NOMO-1 (cell line): Measurements from ENCODE around the gene SERPINB6.
"Not testable (repeated sequence)": the region's sequence is repeated elsewhere in the genome, so short reads cannot be mapped to it uniquely, and the experiment has no call there.

Experiments used
- DNase-seq, 2 experiments: peaks; one replicate each; lab custom pipeline; 2025; ENCODE audit not compliant: unreplicated experiment in 2 of 2; lab: John Stamatoyannopoulos, UW

The SERPINB6 gene

DNA sequence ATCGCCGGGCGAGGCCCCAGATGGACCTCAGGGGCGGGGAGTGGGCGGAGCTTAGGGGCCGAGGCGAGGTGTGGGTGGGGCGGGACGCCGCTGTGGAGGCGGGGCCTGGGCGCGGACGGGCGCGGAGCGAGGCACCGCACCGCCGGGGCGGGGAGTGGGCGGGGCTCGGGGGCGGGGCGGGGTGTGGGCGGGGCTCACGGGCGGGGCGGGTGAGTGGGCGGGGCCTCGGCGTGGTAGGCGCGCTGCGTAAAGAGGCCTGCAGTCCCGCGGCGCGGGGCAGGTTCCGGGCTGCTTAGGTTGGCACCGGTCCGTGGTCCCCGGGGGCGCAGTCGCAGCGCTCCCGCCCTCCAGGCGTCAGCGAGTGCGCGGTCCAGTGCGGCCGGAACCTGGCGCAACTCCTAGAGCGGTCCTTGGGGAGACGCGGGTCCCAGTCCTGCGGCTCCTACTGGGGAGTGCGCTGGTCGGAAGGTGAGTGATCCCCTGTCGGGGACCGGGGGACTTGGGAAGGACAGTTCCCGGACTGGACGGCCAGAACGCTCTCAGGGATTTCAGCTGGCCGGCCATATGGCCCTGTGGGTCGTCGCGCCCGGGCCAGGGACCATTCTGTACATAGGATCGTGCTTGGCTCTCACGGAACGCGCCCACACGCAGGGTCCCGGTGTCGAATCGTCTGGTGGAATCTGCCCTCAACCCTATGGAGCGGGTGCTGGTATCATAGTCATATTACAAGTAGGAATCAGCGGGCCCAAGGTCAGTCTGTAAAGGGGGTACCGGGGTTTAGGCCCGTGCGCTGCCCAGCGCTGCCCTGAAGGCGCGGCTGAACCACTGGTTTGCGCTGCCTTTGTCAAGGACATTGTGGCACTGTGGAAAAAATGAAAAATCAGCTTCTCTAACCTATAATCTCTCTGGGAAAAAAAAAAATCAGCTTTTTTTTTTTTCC is 28.5 kb upstream of the SERPINB6 start, which contains the start of gene NQO2:
NQO2 (plus strand) TSS at position 277 of the 940 bp plus-strand sequence. CDS start 6,659 bp downstream, outside the sequence.
- DNase-seq: peak; percentile 66 to 71

DNA sequence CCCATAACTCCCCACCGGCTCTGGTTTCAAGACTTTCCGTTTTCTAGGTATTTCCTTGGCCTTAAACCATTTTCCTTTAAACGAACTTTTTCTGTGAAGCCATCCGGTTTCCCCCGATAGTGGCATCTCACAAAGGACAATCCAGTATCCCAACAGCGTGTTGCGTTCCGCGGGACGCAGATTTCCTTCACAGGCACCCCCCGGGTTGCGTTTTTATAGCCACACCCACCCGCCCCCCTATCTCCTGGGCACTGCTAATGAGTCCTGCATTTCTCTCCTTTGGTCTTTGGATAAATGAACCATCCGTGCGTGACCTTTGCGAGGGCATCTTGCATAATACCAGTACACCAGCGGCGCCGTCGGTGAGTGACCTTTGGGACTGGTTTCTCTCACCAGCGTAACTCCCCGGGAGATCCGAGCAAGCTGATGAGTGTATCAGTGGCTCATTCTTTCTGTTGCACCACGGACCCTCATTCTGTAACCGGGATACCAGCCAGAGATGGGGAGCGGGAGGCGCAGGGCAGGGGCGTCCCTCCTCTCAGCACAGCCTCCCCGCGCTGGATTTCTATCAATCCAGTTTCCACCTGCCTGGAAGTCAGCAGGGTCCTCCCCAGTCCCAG is 27.7 kb upstream of the SERPINB6 start:
- peak in 1 of 2 experiments; percentile 66 for DNase-seq

DNA sequence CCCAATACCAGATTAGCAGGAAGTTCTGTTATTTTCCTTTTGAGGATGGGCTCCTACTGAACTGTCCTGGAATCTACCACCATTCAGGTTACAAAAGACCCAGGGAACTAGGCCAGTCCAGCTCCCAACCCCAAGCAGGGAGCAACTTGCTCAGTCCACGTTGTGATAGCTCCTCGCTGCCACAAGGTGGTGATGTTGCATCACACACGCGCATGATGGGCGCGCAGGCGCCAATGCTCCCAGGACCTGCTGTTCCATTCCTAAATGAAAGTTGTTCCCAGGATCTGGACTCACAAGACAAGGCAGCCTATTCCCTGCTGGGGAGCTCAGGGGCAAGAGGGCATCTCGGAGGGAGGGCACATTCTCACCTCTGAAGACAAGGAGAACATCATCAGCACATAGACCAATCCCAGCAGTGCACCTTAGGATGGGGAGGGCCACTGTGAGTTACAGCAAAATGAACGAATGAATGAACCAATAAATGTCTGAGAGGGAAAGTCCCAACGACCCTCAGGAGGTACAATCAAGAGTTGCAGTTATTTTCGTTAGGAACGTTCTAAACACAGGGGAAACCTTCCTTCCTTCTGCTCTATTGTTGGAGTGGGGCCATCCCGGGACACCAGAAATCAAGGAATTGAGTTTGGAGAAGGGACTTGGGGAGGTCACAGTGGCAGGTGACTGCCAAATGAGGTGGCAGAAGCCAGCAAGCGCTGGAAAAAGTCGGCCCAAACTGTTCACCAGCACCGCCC is 27.1 kb upstream of the SERPINB6 start:
- not testable (repeated sequence) for DNase-seq

DNA sequence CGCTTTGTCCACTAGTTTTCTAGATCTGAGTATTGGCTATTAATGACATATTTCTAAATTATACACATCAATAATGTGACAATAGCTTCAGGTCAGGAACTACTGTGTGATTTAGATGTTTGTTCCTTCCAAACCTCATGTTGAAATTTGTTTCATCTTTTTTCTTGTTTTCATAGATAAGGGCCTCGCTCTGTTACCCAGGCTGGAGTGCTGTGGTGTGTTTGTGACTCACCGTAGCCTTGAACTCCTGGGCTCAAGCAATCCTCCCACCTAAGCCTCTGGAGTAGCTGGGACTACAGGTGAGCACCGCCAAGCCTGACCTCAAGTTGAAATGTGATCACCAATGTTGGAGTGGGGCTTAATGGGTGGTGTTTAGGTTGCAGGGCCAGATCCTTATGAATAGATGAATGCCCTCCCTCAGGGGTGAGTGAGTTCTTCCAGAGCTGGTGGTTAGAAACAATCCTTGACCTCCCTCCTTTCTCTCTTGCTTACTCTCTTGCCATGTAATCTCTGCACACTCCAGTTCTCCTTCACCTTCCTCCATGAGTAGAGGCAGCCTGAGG is 22.5 kb upstream of the SERPINB6 start:
- DNase-seq: no peak

DNA sequence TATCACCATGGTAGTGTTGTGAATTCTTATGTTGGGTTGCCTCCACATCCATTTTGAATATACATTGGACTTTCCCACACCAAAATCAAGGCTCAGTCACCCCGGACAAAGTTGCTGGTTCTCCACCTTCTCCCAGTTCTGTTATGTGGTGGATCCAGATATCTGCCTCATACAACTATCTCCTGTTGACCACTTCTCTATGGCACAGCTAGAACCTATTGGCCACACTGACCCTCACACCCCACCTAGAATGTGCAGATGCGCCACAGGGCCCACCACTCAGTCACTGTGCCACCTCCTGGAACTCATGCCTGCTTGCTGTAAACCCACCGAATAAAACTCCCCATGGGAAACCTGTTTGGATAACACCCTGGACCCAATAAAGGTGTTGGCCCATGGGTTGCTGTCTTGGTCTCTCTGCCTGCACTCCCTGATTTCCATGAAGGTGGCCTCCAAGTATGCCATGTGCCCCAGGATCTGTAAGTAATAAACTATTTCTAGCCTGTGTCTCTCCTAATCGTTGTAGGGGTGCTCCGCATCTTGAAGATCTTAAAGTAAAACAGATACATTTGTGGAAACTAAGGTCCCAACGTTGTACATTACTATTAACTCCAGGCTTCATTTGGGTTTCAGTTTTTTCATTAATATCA is 21.1 kb upstream of the SERPINB6 start:
- no peak for DNase-seq

DNA sequence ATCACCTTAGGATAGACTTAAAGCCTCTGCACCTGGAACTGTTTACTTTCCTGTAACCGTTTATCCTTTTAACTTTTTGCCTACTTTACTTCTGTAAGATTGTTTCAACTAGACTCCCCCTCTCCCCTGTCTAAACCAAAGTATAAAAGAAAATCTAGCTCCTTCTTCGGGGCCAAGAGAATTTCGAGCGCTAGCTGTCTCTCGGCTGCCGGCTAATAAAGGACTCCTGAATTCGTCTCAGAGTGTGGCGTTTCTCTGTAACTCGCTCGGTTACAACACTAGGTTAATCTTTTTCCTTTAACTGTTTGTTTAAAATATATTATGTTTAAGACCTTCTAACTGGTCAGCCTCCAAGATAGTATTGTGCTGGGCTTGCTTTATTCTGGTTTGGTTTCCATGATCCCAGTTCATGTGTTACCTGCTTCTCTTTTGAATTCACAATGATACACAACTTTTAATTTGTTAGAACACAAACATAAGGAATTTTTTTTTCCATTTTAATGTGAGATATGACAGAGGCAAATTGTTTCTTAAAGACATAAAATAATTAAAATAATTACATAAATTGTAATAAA is 19.7 kb upstream of the SERPINB6 start:
- DNase-seq: no peak

DNA sequence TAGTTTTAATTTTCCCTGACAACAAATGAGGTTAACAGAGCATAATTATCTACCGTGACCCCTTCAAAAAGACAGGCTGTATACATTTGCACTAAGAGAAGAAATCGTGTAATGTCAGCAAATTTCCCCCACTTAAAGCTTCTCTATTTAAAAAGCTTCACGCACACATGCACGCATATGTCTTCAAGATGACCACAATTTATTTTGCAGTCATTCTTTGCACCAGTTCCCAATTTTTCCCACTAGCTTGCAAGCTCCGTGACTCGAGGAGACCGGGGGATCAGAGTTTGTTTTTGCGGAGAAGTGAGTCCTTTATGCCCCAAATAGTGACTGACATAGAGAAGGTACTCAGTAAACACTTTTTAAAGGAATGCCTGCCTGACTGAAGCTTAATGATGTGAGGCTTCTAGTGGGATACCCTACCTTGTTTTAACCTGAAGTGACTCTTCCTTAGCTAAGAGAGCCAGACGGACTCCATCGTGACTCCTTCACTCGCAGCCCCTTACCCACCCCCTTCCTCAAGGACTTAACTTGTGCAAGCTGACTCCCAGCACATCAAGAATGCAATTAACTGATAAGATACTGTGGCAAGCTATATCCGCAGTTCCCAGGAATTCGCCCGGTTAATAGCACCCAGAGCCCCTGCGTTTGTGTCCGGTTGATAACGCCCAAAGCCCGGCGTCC is 19.0 kb upstream of the SERPINB6 start:
- no peak for DNase-seq

DNA sequence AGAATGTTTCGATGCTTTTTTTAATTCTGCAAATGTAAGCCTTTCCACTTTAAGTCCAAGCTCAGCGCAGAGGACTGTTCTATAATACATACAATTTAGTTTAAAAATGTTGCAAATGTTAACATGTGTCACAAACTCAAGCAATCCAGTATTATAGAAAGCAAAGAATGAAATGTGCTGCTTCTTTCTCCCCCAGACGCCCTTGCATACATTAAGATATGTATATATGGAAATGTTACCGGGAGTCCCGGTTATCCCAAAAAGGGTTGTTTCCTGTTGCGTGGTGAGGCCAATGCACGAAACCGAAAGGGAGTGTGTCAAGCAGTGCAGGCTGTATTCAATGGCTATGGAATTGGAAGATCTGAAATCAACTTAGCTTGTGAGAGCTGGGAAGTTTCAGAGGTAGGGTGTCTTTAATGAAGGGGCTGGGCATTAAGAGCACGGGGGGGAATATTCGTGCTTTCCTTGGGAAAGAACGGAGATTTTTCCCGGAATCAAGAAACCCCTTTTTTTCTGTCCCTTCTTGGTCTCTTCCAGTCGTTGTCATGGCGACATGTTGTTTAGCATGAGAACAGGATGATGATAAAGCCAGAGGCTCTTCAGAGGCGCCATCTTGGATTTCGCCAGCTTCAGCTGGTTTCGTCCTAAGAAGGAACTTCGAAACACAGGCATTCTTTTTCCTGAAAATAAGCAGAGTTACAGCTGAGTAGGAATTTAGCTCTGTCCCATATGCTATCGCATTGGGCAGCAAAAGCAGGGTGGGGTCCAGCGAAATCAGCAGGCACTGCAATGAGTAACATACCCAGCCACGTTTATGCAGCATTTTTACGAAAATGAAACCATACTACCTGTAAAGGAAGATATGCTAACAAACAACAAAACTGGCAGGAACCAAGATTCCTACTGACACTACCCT is 18.2 kb upstream of the SERPINB6 start:
- DNase-seq: peak; percentile 85 to 94

DNA sequence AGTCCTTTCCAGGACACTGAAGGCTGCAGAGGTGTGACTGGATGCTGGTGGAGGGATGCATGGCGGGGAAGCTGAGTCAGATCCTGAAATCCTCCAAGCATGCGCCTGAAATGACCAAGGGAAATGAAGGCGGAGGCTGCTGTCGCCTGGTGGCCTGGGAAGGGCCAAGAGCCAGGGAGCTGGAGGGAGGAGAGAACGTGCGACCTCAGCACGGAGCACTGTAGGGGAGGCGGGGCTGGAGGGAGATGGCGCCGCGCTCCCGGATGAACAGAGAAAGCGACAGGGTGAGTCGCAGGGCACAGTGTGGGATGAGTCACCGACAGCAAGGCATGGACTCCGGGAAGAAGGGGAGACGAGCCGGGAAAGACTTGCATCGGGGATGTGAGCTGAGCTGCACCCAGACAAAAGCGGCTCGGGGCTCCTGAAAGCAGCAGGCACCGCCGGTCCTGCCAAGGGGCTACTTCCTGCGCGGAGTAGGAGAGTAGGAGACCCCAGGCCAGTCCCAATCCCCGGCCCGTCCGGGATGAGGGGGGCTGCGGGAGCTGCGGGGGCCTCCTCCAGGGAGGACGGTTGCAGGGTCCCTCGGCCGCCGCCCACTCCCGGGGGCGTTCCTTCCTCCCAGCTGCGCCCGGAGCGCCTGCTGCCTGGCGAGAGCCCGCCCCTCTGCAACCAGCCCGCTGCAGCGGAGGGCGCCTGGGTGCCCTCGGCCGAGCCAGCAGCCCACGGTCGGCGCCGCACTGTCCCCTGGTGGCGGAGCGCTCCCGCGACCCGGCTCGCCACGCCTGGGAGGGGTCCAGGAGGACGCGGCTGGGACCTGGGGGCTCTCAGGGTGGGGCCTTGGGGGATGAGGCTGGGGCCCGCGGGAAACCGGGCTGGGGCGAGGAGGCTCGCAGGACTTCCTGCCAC is 17.3 kb upstream of the SERPINB6 start:
- peak; percentile 73 to 82 for DNase-seq

DNA sequence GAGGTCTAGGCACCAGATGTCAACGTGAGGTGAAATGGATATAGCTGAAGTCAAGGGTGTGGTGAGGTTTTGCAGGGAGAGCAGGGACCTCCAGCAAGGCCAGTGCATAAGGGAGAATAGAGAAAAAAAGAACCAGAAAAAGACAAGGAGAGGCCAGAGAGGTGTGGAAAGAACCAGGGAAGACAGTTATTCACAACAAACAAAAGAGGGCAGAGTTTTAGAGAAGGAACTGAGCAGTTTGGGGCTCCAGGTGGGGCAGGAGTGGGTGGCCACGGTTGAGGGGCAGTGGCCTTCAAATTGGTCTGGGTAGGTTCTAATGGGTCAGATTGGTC is 16.7 kb upstream of the SERPINB6 start:
- DNase-seq: no peak

DNA sequence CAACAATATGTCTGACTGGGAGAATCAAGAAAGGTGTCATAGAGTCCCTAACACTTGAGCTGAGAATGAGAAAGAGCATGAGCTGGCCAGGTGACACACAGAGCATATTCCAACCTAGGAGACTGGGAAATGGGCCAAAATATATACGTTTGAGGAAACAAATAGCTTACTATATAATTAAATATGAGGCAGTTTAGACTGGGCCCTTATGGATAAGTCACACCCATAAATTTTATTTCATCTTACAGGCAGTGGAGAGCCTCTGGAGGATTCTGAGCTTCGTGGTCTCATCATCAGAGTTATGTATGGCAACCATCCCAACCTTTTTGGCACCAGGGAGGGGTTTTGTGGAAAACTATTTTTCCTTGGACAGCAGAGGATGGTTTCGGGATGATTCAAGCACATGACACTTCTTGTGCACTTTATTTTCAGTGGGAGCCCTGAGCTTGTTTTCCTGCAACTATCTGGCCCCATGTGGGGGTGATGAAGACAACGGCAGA is 15.4 kb upstream of the SERPINB6 start:
- DNase-seq: no peak

DNA sequence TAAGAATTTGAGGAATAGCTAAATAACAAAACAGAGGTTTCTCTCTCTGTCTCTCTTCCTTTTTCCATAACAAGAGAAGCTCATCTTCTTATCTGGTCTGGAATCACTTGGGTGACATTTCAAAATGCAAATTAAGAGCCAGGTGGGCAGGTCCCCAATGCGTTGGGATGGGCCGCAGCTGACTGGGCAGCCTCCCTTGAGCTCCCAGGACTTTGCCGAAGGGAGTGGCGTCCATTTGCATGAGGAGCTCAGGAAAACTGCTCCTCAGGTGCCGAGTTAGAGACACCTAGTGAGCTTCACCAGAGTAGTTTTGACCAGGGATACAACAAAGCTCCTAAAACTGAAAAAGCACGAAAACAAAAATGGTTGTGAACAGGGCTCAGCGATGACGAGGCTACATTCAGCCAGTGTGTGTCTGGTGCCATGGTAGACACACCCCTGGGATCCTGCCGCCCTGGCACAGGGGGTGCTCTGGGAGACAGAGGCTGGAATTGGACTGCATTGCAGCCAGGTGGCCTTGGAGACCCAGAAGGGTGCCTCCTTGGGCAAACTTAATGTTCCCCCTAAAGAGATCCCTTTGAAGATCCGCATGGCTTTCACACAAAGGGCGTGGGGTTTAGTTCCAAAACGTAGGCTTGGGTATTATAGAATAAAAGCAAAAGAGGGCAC is 13.5 kb upstream of the SERPINB6 start:
- DNase-seq: no peak

DNA sequence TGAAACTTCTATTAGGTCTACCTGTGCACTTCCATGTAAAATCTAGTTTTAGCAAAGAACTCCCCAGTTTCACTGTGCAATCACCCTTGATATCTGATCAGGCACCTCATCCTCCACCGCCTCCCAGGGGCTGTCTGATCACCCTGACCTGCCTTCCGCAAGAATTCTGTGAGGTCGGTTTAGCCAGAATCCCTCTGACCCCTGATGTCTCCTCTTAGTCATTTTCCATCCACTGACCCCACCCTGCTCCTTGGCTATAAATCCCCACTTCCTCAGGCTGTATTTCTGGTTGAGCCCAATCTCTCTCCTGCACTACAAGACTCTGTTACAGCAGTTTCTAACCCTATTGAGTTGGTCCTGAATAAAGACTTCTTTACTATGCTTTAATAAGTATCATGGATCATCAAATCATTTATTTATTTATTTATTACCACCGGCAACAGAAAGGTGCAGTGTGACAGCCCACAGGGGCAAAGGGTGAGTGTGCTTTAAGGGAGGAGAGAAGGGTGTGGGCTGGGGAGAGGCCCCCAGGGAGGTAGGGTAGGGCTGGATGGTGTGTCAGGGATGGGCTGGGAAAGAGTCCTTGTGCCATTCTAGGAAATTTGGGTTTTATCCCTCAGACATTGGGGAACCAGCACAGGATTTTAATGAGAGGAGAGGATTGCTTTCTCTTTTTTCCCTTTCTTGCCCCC is 11.2 kb upstream of the SERPINB6 start:
- DNase-seq: no peak

DNA sequence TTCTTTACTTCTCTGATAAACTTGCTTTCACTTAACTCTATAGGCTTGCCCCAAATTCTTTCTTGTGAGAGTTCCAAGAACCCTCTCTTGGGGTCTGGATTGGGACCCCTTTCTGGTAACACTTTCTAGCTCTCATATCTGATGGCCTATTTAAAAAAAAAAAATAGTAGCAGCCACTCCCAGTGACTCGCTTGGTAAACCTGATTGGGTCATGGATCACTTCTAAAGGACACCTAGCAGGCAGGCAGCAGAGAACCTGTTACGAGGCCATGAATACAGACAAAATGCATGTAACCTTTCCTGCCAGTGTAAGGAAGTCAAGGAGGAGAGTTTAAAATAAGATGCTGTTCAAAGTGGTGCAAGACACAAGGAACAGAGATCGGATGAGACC is 9.1 kb upstream of the SERPINB6 start:
- no peak for DNase-seq

DNA sequence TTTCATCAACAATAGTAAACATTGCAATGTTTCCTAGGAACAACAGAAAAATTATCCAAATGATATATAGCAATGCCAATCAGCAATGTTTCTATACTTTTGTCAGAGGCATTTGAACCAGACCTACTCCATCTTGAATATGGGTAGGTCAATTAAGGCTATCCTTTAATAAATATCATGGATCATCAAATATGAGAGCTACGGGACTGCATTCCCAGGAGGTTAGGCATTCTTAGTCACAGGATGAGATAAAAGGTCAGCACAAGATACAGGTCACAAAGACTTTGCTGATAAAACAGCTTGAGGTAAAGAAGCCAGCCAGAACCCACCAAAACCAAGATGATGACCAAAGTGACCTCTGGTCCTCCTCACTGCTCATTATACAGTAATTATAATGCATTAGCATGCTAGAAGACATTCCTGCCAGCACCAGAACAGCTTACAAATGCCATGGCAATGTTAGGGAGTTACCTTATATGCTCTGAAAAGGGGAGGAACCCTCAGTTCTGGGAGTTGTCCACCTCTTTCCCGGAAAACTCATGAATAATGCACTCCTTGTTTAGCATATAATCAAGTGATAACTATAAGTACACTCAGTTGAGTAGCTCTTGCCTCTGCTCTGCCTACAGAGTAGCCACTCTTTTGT is 8.6 kb upstream of the SERPINB6 start:
- DNase-seq: no peak

DNA sequence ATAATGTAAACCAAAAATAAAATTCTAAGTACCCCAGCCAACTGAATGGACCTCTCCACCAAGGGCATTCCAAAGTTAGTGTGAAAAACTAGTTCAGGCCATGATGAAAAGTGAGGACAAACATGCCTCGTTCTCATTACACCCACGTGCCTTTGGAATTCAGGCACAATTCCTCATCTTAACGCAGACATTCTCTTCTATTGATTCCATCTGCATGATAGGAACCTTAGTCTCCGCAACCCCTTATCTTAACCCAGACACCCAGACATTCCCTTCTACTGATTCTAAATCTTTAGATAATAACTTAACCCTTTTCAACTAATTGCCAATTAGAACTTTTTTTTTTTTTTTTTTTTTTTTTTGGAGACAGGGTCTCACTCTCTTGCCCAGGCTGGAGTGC is 7.6 kb upstream of the SERPINB6 start:
- no peak for DNase-seq
